Esophagus mucosa (tissue), 1 donor: ENCODE results near the gene PCDHB5. TPM values are rescaled to one million over a fixed set of nuclear protein-coding genes. Genes with fewer than 3 reads are reported as not detected.
"Not testable (repeated sequence)": the region's sequence is repeated elsewhere in the genome, so short reads cannot be mapped to it uniquely, and the experiment has no call there.

Source experiments
- ATAC-seq: fragments of 200-7000 bp; cut with Tn5 transposase; one replicate; pipeline ENCODE4 v1.9.1; 2020
- total RNA-seq: library from RNA; stranded (reverse); gene quantifications from one replicate; pipeline ENCODE4 v1.2.4, GENCODE V29; 2023
- donor health status: DM: yes; HTN: yes; CAD: no.

PCDHB5 gene
- total RNA-seq, 1 donor from 2014 or later = 0.40 TPM

DNA sequence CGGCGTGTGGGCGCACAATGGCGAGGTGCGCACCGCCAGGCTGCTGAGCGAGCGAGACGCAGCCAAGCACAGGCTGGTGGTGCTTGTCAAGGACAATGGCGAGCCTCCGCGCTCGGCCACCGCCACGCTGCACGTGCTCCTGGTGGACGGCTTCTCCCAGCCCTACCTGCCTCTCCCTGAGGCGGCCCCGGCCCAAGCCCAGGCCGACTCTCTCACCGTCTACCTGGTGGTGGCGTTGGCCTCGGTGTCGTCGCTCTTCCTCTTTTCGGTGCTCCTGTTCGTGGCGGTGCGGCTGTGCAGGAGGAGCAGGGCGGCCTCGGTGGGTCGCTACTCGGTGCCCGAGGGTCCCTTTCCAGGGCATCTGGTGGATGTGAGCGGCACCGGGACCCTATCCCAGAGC is 17.1 kb downstream of the PCDHB5 start:
- ATAC-seq = not testable (repeated sequence)

DNA sequence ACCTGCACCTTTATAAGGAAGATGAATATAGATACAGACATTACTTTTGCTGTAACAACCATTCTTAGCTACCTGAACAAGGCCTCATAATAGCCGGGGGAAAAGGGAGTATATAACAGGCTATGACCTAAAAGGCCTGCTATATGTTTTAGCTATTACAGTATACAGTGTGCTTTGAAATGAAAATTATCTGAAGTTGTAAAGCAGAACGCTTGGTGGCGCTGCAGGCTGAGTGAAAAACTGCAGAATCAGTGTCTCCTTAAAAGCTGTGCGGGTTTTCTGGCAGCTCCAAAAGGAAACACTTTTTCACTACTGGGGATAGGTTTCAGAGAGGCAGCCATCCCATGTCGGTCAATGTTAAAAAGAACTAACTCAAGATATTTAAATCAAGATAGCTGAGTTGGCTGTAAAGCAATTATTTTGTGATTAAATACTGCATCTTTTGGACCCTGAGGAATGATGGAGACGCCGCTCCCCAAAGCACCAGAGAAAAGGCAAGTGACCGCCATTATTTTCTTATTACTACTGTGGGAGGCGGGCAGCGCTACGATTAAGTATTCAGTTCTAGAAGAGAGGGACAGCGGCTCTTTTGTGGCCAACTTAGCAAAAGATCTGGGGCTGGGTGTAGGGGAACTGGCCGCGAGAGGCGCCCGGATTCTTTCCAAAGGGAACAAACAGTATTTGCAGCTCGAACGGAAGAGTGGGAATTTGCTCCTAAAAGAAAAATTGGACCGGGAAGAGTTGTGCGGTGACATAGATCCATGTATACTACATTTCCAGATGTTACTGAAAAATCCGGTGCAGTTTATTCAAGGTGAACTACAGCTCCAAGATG is 20.8 kb downstream of the PCDHB5 start:
- ATAC-seq = no peak

GRCh38 chr5:141157356-141157755 is 22.4 kb downstream of the PCDHB5 start:
- not testable (repeated sequence) for ATAC-seq

DNA sequence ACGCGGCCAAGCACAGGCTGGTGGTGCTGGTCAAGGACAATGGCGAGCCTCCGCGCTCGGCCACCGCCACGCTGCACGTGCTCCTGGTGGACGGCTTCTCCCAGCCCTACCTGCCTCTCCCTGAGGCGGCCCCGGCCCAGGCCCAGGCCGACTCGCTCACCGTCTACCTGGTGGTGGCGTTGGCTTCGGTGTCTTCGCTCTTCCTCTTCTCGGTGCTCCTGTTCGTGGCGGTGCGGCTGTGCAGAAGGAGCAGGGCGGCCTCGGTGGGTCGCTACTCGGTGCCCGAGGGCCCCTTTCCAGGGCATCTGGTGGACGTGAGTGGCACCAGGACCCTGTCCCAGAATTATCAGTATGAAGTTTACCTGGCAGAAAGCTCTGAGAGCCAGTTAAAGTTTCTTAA is 22.9 kb downstream of the PCDHB5 start:
- ATAC-seq = not testable (repeated sequence)

- ATAC-seq = no peak
These were observed 37.6 kb downstream of the PCDHB5 start, which contains the start of gene PCDHB7 for GRCh38 chr5:141172381-141173204. Gene PCDHB7, plus strand, starts transcription at chr5:141172644. Its CDS starts 192 bp downstream, at chr5:141172836.

DNA sequence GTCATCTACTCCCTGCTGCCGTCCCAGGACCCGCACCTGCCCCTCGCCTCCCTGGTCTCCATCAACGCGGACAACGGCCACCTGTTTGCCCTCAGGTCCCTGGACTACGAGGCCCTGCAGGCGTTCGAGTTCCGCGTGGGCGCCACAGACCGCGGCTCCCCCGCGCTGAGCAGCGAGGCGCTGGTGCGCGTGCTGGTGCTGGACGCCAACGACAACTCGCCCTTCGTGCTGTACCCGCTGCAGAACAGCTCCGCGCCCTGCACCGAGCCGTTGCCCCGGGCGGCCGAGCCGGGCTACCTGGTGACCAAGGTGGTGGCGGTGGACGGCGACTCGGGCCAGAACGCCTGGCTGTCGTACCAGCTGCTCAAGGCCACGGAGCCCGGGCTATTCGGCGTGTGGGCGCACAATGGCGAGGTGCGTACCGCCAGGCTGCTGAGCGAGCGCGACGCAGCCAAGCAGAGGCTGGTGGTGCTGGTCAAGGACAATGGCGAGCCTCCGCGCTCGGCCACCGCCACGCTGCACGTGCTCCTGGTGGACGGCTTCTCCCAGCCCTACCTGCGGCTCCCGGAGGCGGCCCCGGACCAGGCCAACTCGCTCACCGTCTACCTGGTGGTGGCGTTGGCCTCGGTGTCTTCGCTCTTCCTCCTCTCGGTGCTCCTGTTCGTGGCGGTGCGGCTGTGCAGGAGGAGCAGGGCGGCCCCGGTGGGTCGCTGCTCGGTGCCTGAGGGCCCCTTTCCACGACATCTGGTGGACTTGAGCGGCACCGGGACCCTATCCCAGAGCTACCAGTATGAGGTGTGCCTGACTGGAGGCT is 39.5 kb downstream of the PCDHB5 start:
- ATAC-seq = not testable (repeated sequence)

DNA sequence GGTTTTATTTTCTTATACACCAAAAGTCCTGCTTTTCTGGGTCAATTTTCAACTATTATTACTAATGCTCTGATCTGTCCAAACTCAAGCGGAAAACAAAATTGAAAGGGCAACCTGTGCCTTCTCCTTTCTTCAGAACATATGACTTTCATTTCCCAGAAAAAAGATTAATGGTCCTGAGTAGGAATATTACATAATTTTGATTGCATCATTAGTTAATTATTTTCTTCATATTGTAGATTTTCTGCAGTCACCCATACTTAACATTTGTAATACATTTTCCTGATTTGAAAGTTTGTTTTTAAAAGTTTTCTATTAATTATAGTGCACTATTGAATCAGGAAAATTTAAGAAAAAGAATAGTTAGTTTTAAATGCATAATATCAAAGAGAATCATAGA is 40.9 kb downstream of the PCDHB5 start:
- ATAC-seq = no peak

- not testable (repeated sequence) for ATAC-seq
These were observed 42.7 kb downstream of the PCDHB5 start, which contains the start of gene PCDHB8 for GRCh38 chr5:141177577-141178191. Gene PCDHB8, plus strand, starts transcription at chr5:141177790. Its CDS starts 245 bp downstream, at chr5:141178035.

GRCh38 chr5:141179371-141179770 is 44.4 kb downstream of the PCDHB5 start:
- not testable (repeated sequence) for ATAC-seq

GRCh38 chr5:141179876-141180275 is 44.9 kb downstream of the PCDHB5 start:
- ATAC-seq = not testable (repeated sequence)

GRCh38 chr5:141180313-141180712 is 45.3 kb downstream of the PCDHB5 start:
- ATAC-seq = no peak

- ATAC-seq = no peak
These were observed 47.2 kb downstream of the PCDHB5 start, which contains the start of gene PCDHB16 for GRCh38 chr5:141182248-141182647. Gene PCDHB16, plus strand, starts transcription at chr5:141182387. Its CDS starts 173 bp downstream, at chr5:141182560.

GRCh38 chr5:141184117-141184855 is 49.3 kb downstream of the PCDHB5 start:
- not testable (repeated sequence) for ATAC-seq

DNA sequence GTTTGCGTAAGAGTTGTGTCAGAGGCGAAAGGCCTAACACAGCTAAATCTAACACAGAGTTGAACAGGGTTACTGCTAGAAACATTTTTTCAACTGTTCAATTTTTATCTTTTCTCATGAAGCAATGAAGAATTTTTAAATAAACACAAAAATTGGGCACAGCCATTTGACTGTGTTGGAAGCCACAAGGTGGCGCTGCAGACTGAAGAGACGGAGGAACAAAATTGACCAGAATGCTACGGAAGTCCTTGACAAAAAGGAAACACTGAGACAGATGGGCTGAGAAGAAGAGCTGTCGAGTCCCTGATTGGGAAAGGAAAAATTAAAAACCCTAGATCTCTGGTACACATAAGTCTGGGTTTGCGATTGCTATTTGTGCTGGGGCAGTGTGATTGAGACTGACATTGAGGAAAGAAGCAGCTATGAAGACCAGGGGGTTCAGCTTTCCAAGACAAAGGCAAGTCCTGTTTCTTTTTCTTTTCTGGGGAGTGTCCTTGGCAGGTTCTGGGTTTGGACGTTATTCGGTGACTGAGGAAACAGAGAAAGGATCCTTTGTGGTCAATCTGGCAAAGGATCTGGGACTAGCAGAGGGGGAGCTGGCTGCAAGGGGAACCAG is 52.0 kb downstream of the PCDHB5 start, which contains the start of gene PCDHB9:
Gene PCDHB9 (plus strand): TSS at position 265 of the 616 bp plus-strand sequence. CDS start 158 bp downstream, at position 423.
- no peak for ATAC-seq

Other genes starting within 250 kb of the PCDHB5 start
- 0.04 TPM for gene PCDHAC1, start 208.9 kb upstream of the PCDHB5 start, total RNA-seq
- 0.24 TPM for gene PCDHAC2, start 168.7 kb upstream of the PCDHB5 start, total RNA-seq
- gene PCDHB1, start 83.8 kb upstream of the PCDHB5 start, total RNA-seq = not detected
- gene PCDHB2, start 40.6 kb upstream of the PCDHB5 start, total RNA-seq = 2.2 TPM
- gene PCDHB3, start 34.7 kb upstream of the PCDHB5 start, total RNA-seq = 0.52 TPM
- gene PCDHB4, start 13.4 kb upstream of the PCDHB5 start, total RNA-seq = 0.52 TPM
- 0.16 TPM for gene PCDHB6, start 14.9 kb downstream of the PCDHB5 start, total RNA-seq
- gene PCDHB7, start 37.4 kb downstream of the PCDHB5 start, total RNA-seq = 0.20 TPM
- 0.40 TPM for gene PCDHB8, start 42.6 kb downstream of the PCDHB5 start, total RNA-seq
- 0.48 TPM for gene PCDHB16, start 47.2 kb downstream of the PCDHB5 start, total RNA-seq
- gene PCDHB9, start 52.0 kb downstream of the PCDHB5 start, total RNA-seq = 0.48 TPM
- gene PCDHB10, start 57.1 kb downstream of the PCDHB5 start, total RNA-seq = 0.80 TPM
- gene PCDHB11, start 64.4 kb downstream of the PCDHB5 start, total RNA-seq = 0.44 TPM
- 0.72 TPM for gene PCDHB12, start 73.5 kb downstream of the PCDHB5 start, total RNA-seq
- 3.4 TPM for gene PCDHB13, start 78.7 kb downstream of the PCDHB5 start, total RNA-seq
- 2.0 TPM for gene PCDHB14, start 88.1 kb downstream of the PCDHB5 start, total RNA-seq
- 0.44 TPM for gene PCDHB15, start 110.2 kb downstream of the PCDHB5 start, total RNA-seq
- gene SLC25A2, start 168.8 kb downstream of the PCDHB5 start, total RNA-seq = 0.24 TPM
- 35.1 TPM for gene TAF7, start 185.6 kb downstream of the PCDHB5 start, total RNA-seq
- gene PCDHGA1, start 195.3 kb downstream of the PCDHB5 start, total RNA-seq = 0.40 TPM
- gene PCDHGA2, start 203.6 kb downstream of the PCDHB5 start, total RNA-seq = 0.68 TPM
- gene PCDHGA3, start 208.6 kb downstream of the PCDHB5 start, total RNA-seq = 0.76 TPM
- gene PCDHGB1, start 214.9 kb downstream of the PCDHB5 start, total RNA-seq = 0.92 TPM
- gene PCDHGA4, start 219.8 kb downstream of the PCDHB5 start, total RNA-seq = 0.48 TPM
- gene PCDHGB2, start 224.8 kb downstream of the PCDHB5 start, total RNA-seq = 1.2 TPM
- gene PCDHGA5, start 229.0 kb downstream of the PCDHB5 start, total RNA-seq = 0.72 TPM
- 0.76 TPM for gene PCDHGB3, start 235.0 kb downstream of the PCDHB5 start, total RNA-seq
- gene PCDHGA6, start 238.7 kb downstream of the PCDHB5 start, total RNA-seq = 1.2 TPM
- gene PCDHGA7, start 247.5 kb downstream of the PCDHB5 start, total RNA-seq = 1.6 TPM